Mucosa of rectum (tissue), 2 donors: ENCODE measurements around the gene USP47.
A peak's percentile ranks its signal among the peaks of the same experiment; 100 is the strongest.

ENCODE experiments used
- H3K27ac ChIP-seq, 2 donors: one replicate each; pipeline ENCODE4 v1.7.0; 2013; ENCODE audit warnings: inconsistent platforms in 2 of 2, low read depth in 2 of 2, low read length in 2 of 2
- H3K27me3 ChIP-seq, 2 donors: one replicate each; pipeline ENCODE4 v1.7.0; 2013; ENCODE audit warnings: low read length in 2 of 2; ENCODE audit not compliant: control insufficient read depth in 2 of 2, insufficient read depth in 2 of 2
- H3K36me3 ChIP-seq, 2 donors: one replicate each; pipeline ENCODE4 v1.7.0; 2013; ENCODE audit warnings: low read length in 2 of 2; ENCODE audit not compliant: control insufficient read depth in 2 of 2, insufficient read depth in 2 of 2
- H3K4me1 ChIP-seq, 2 donors: one replicate each; pipeline ENCODE4 v1.7.0; 2013; ENCODE audit warnings: low read length in 2 of 2, mild to moderate bottlenecking in 1 of 2; ENCODE audit not compliant: control insufficient read depth in 2 of 2, insufficient read depth in 2 of 2
- H3K4me3 ChIP-seq, 2 donors: one replicate each; pipeline ENCODE4 v1.7.0; 2013; ENCODE audit warnings: low read length in 2 of 2
- H3K9ac ChIP-seq, 2 donors: one replicate each; pipeline ENCODE4 v1.7.0; 2013; ENCODE audit warnings: low read length in 2 of 2, low read depth in 1 of 2, mild to moderate bottlenecking in 1 of 2
- H3K9me3 ChIP-seq, 2 donors: one replicate each; pipeline ENCODE4 v1.7.0; 2013; ENCODE audit warnings: low read length in 2 of 2; ENCODE audit not compliant: control insufficient read depth in 2 of 2
- donor health status: healthy.
- donor health status: Normal muscosa, but diverticular disease.

Gene USP47

GRCh38 chr11:11845551-11845950 is 3.8 kb downstream of the USP47 start:
- Histone ChIP-seq H3K4me1 (peaks cover 18 to 31% of the 10 kb centered on the region in 2 donors), H3K9me3 (no peaks in the 10 kb centered on the region), H3K4me3 (no peak overlapping the region), H3K27me3 (no peaks in the 10 kb centered on the region), H3K9ac (no peak overlapping the region), H3K27ac (peak overlapping the region in 1 of 2 donors; percentile 10), H3K36me3 (no peaks in the 10 kb centered on the region)

GRCh38 chr11:11847082-11847481 is 5.3 kb downstream of the USP47 start:
- H3K4me1 ChIP-seq, result peaks cover 18 to 31% of the 10 kb centered on the region in 2 donors
- no peak overlapping the region for H3K4me3 ChIP-seq
- H3K9ac ChIP-seq, result no peak overlapping the region
- no peaks in the 10 kb centered on the region for H3K9me3 ChIP-seq
- no peaks in the 10 kb centered on the region for H3K36me3 ChIP-seq
- no peak overlapping the region for H3K27ac ChIP-seq
- no peaks in the 10 kb centered on the region for H3K27me3 ChIP-seq

DNA sequence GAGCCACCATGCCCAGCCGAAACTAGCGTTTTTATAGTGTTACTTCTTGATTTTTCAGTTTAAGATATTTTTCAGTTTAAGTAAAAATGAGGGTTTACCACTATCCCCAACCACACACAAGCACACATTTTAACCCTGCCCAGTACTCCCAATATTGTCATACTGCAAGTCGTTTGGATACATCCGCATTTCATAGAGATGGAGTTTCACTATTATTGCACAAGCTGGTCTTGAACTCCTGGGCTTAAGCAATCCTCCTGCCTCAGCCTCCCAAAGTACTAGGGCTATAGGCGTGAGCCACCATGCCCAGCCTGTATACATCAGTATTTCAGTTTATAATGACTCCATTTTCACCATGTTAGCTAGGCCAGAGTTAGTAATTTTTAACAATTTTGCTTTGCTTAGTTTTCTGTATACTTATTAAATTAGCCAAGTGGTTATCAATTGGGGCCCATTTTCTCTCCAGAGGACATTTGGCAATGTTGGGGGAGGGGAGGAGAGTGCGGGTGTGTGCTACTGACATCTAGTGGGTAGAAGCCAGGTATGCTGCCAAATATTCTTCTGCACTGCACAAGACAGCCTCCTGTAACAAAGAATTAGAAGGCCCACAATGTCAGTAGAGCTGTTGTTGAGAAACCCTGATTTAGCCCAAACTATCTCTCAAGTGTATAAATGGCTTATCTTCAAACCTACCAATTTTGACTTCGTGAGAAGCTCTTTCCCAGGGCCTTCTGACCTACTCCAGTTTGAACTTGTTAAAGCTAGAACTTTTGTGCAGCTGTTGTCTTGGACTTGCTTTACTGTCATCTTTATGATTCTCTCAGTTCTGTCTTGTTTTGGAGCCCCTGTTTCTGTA is 7.3 kb downstream of the USP47 start:
- no peak overlapping the region for H3K4me3 ChIP-seq
- H3K36me3 ChIP-seq, result no peaks in the 10 kb centered on the region
- H3K9me3 ChIP-seq, result no peaks in the 10 kb centered on the region
- no peak overlapping the region for H3K9ac ChIP-seq
- peaks cover 10 to 22% of the 10 kb centered on the region in 2 donors for H3K4me1 ChIP-seq
- no peaks in the 10 kb centered on the region for H3K27me3 ChIP-seq
- H3K27ac ChIP-seq, result no peak overlapping the region

DNA sequence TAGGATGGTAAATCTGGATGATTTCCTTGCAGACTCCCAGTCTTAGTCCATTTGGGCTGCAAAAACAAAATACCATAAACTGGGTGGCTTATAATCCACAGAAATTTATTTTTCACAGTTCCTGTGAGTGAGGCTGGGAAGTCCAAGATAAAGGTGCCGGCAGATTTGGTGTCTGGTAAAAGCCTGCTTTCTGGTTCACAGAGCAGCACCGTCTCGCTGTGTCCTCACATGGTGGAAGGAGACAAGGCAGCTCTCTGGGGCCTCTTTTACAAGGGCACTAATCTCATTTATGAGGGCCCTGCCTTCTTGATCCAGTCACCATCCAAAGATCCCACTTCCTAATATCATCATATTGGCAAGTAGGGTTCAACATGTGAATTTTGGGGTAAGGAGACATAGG is 8.9 kb downstream of the USP47 start:
- Histone ChIP-seq H3K36me3 (no peaks in the 10 kb centered on the region), H3K27me3 (no peaks in the 10 kb centered on the region)

DNA sequence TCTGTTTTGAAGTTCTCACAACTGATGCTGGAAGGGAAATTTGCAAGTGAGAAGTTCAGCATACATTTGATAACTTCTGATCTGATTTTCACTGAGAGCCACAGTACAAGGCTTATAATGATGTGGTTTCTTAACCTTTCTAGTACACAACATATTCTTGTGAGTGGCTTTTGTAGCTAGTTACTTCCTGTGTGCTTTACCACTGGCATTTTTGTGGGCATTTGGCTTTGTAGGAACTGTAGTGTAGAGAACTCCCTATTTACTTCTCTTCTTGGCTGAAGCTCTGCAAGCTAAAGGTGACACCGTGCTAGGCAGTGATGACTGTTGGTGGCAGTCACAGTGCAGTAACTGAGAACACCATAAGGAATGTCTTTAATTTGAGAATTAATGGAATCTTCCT is 14.9 kb downstream of the USP47 start:
- Histone ChIP-seq H3K4me3 (no peak overlapping the region), H3K27me3 (no peaks in the 10 kb centered on the region), H3K9me3 (no peaks in the 10 kb centered on the region), H3K4me1 (peaks cover 2 to 3% of the 10 kb centered on the region in 2 donors), H3K9ac (no peak overlapping the region), H3K36me3 (no peaks in the 10 kb centered on the region), H3K27ac (no peak overlapping the region)

More for the DNA sequence above, 8.9 kb downstream of the USP47 start:
- Histone ChIP-seq H3K9ac (no peak overlapping the region), H3K27ac (no peak overlapping the region), H3K4me3 (no peak overlapping the region), H3K4me1 (peaks cover 0 to 8% of the 10 kb centered on the region in 2 donors), H3K9me3 (no peaks in the 10 kb centered on the region)

DNA sequence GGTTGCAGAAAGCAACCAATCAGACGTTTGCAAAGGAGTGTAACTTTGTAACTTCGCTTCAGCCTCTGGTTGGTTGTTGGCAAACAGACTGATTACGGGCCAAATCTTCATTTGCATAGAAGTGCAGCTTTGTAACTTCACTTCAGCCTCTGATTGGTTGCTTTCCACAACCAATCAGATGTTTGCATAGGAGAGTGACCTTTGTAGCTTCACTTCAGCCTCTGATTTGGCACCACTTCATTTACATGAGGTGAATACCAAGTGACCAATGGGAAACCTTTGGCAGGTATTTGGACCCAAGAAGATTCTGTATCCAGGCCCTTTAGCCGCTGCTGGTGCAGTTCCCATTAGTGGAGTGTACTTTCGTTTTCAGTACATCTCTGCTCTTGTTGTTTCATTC is 16.0 kb downstream of the USP47 start:
- H3K27me3 ChIP-seq, result no peaks in the 10 kb centered on the region
- H3K27ac ChIP-seq, result no peak overlapping the region
- H3K36me3 ChIP-seq, result no peaks in the 10 kb centered on the region
- H3K9me3 ChIP-seq, result no peaks in the 10 kb centered on the region
- H3K4me3 ChIP-seq, result peak overlapping the region in 1 of 2 donors; percentile 27
- H3K9ac ChIP-seq, result no peak overlapping the region
- peaks cover 2 to 3% of the 10 kb centered on the region in 2 donors for H3K4me1 ChIP-seq

DNA sequence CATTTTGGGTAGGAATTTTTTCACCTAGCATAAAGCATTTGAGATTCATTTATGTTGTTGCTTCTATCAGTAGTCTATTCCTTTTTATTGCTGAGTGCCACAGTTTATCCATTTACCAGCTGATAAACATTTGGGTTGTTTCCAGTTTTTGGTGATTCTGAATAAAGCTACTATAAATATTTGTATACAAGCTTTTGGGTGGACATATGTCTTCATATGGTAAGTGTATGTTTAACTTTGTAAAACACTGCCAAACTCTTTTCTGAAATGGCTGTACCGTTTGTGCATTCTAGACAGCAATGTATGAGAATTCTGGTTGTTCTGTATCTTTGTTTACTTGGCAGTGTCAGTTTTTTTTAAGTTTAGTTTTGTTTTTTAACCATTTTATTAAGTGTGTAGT is 16.9 kb downstream of the USP47 start:
- peaks cover 2 to 3% of the 10 kb centered on the region in 2 donors for H3K4me1 ChIP-seq
- no peaks in the 10 kb centered on the region for H3K9me3 ChIP-seq
- no peaks in the 10 kb centered on the region for H3K36me3 ChIP-seq
- H3K4me3 ChIP-seq, result peak overlapping the region in 1 of 2 donors; percentile 13
- no peak overlapping the region for H3K27ac ChIP-seq
- no peak overlapping the region for H3K9ac ChIP-seq
- no peaks in the 10 kb centered on the region for H3K27me3 ChIP-seq

- Histone ChIP-seq H3K27ac (no peak overlapping the region), H3K9me3 (no peaks in the 10 kb centered on the region), H3K9ac (no peak overlapping the region), H3K27me3 (no peaks in the 10 kb centered on the region), H3K36me3 (no peaks in the 10 kb centered on the region), H3K4me1 (peaks cover 2 to 3% of the 10 kb centered on the region in 2 donors), H3K4me3 (no peak overlapping the region)
These were observed 18.6 kb downstream of the USP47 start for GRCh38 chr11:11860103-11860979.

DNA sequence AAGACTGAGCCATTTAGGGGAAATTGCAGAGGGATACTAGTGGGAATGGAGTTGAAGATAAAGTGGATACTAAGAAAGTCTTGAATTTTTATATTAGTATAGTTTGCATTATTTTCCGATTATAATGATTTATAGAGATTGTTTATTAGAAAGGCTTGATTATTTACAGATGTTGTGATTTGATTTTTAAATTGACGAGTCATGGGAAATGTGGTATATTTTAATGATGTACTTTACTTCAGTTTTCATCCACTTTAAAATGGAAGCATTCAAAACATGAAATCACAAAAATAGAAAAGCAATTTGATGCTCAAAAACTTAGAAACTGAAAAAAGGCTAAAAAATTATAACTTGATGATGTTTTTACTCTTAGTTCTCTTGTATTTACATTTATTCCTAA is 21.2 kb downstream of the USP47 start:
- Histone ChIP-seq H3K4me1 (no peaks in the 10 kb centered on the region), H3K4me3 (no peak overlapping the region), H3K9me3 (no peaks in the 10 kb centered on the region), H3K27me3 (no peaks in the 10 kb centered on the region), H3K9ac (no peak overlapping the region), H3K27ac (no peak overlapping the region), H3K36me3 (peaks cover 0 to 2% of the 10 kb centered on the region in 2 donors)

DNA sequence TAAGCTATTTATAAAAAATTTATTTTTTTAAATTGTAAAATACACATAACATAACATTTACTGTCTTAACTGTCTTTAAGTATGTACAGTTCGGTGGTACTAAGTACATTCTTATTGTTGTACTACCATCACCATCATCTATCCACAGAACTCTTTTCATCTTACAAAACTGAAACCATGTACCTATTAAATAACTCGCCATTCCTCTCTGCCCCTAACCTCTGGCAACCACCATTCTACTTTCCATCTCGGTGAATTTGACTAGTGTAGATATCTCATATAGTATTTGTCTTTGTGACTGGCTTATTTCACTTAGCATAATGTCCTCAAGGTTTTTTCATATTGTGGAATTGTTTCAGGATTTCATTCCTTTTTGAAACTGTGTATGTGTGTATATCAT is 22.6 kb downstream of the USP47 start:
- H3K36me3 ChIP-seq, result peaks cover 0 to 3% of the 10 kb centered on the region in 2 donors
- H3K27me3 ChIP-seq, result no peaks in the 10 kb centered on the region
- no peak overlapping the region for H3K4me3 ChIP-seq
- H3K9me3 ChIP-seq, result no peaks in the 10 kb centered on the region
- H3K27ac ChIP-seq, result no peak overlapping the region
- H3K4me1 ChIP-seq, result no peaks in the 10 kb centered on the region
- H3K9ac ChIP-seq, result no peak overlapping the region
